H54 (cell line): Measurements from ENCODE around the gene AQP5.

ENCODE experiments used
- DNase-seq: peaks from one replicate; pipeline ENCODE4 v3.0.0; 2011; ENCODE audit warnings: low spot score, mixed read lengths; ENCODE audit not compliant: insufficient read length
- FAIRE-seq: peaks from 3 replicates; lab custom pipeline; 2011; peaks lifted over from hg19 to GRCh38; lab: Jason Lieb, UNC
- POLR2A ChIP-seq: IDR thresholded peaks from 2 replicates; pipeline ENCODE4 v1.6.1; 2011; ENCODE audit warnings: low read depth, mild to moderate bottlenecking, low read length

AQP5 gene

DNA sequence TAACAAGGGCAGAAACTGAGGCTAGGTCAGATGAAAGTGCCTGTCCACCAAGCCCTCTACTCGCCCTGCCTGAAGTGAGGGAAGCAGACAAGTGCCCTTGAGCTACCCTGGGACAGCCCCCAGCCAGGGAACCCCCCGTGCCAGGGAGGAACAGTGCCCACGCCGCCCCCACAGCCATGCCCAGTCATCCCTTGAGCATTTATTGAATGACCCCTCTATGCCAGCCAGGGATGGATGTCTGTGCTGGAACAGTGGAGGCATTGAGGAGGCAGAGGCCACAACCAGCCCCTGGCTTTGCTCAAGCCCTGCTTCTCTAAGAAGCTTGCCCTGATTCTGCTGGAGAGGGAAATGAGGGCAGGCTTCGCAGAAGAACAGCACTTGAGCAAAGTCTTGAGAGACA is 7.4 kb downstream of the AQP5 start:
- no peak for TF ChIP-seq POLR2A
- DNase-seq (no peak), FAIRE-seq (no peak)

DNA sequence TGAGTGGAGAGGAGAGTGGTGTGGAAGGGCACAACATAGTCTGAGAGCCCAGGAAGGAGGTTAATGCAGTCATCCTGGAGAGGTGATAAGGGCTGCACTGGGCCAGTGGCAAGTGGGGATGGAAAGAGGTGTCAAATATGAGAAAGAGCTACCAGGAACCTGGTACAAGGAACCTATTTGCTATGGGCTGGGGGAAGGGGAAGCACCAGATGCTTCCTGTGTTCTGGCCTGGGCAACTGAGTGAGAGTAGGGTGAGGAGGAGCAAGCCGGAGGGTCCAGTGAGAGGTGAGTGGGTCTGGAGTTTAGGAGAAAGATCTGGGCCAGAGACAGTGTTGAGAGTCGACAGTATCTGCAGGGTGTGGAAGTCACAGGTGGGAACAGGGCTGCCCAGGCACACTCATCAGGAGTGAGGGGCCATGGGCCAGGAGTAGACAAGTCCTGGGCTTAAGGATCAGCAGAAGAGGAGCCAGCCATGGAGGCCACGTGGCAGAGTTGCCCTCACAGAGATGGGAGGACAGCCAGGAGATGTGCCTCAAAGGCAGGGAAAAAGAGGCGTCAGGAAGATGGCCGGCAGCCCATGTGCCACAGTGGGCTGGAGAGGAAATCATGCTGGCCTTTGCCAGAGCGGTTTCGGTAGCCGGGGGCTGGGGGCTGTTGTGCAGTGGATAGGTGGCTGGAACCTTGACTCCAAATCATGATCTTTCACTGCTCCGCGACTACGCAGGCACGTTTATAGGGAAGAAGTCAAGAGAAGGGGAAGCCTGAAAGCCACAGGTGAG is 8.2 kb downstream of the AQP5 start:
- TF ChIP-seq POLR2A, result no peak
- FAIRE-seq, result no peak
- no peak for DNase-seq

DNA sequence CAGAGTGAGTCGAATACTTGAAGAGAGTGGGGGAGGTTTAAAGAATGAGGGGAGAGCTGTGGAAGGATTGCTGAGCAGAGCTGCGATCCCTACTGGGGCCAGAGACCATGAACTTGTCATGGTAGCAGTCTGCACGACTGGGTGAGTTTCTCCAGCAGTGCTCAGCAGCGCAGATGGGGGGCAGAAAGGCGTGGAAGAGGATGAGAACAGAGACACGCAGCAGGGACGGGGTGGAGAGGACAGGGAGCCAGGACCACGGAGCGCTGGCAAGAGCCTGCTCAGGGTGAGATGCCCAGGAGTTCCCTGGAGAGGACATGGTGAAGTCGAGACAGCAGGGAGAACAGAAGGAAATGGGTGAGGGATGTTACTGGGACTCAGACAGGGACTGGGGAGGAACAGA is 9.0 kb downstream of the AQP5 start:
- DNase-seq (no peak), FAIRE-seq (no peak)
- no peak for TF ChIP-seq POLR2A

DNA sequence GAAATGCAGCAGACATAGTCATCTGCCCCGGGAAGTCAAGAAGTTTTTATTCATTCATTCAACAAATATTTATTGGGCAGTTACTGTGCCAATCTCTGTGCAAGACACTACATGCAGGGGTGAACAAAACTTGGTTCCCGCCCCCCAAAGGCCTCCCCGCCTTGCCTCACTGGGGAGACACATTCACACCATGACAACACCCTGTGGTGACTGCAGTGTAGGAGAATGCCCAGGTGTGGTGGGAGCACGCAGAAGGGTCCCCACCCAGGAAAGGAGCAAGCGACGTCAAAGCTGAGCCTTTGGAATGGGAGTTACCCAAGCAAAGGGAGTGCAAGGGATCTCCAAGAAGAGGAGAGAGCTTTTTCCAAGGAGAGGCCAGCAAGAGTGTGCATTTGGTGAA is 9.5 kb downstream of the AQP5 start:
- DNase-seq (no peak), FAIRE-seq (no peak)
- no peak for TF ChIP-seq POLR2A

DNA sequence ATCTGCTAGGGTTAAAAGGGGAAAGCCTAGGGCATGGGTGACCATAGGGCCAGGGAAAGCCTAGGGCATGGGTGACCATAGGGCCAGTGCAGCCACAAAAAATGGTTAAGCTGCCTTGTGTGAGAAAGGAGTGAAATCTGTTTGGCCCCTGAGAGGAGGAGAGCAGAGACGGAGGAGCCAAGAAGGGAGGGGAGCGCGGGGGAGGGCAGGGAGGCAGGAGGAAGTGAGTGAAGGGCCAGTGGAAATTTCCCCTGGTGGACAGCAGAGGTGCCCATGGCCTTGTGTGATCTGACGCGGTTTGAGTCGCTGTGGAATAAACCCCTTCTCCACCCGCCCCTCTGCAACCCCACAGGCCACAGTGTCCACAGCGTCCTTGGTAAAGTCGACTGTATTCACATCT is 10.5 kb downstream of the AQP5 start:
- TF ChIP-seq POLR2A, result no peak
- FAIRE-seq (no peak), DNase-seq (no peak)

DNA sequence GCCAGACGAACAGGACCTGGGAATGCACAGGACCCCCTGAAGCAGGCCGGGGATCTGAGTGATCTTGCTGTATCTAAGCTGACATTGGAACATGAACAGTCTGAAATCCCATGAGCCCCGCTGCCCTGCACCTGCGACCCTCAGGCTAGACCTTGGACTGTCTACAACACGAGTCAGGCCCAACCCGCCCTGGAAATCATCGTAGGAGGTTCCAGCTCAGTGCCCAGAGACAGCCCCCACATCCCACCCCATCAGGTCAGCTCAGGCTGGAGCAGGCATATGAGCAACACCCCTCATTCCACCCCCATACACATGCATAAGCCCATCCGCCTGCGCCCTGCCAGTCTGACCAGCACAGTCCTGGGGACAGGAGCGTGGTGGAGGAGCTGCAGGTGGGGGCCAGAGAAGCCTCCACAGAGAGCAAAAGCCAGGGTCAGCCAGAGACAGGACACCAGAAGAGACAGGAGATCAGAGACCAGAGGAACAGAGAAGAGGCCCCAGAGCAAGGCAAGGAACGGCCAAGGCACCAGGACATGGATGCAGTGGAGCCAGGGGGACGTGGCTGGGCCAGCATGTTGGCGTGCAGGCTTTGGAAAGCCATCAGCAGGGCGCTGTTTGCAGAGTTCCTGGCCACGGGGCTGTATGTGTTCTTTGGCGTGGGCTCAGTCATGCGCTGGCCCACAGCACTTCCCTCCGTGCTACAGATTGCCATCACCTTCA is 11.1 kb downstream of the AQP5 start, which contains the start of gene AQP6:
AQP6 (plus strand) TSS at position 307 of the 720 bp plus-strand sequence; CDS start at position 534, 227 bp downstream.
- no peak for TF ChIP-seq POLR2A
- FAIRE-seq (no peak), DNase-seq (no peak)

DNA sequence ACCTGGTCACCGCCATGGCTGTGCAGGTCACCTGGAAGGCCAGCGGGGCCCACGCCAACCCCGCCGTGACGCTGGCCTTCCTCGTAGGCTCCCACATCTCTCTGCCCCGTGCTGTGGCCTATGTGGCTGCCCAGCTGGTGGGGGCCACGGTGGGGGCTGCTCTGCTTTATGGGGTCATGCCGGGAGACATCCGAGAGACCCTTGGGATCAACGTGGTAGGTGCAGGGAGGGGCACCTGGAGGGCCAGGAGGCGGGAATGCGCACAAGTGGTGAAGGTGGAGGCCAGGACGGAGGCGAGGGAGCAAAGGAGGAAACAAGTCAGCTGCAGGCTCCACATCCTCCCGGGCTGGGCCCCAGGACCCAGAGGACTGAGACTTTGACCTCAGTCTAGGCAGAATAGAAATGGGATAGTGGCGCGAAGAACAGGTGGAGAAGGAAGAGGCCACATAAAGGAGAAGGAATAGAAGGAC is 11.7 kb downstream of the AQP5 start:
- DNase-seq (no peak), FAIRE-seq (no peak)
- TF ChIP-seq POLR2A, result no peak

DNA sequence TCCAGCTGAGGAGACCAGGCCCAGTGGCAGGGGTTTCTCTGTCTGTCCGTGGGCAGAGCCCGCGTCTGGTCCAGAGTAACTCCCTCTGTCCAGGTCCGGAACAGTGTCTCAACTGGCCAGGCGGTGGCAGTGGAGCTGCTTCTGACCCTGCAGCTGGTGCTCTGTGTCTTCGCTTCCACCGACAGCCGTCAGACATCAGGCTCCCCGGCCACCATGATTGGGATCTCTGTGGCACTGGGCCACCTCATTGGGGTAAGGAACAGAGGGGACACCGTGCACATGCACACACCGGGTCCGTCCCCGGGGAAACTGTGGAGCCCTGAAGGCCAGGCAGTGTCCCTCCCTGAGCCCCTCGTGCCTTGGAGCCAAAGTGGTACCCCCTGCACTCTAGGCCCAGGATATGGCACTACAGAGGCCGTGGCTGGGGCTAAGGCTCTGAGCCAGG is 12.6 kb downstream of the AQP5 start:
- DNase-seq (no peak), FAIRE-seq (no peak)
- TF ChIP-seq POLR2A, result no peak

DNA sequence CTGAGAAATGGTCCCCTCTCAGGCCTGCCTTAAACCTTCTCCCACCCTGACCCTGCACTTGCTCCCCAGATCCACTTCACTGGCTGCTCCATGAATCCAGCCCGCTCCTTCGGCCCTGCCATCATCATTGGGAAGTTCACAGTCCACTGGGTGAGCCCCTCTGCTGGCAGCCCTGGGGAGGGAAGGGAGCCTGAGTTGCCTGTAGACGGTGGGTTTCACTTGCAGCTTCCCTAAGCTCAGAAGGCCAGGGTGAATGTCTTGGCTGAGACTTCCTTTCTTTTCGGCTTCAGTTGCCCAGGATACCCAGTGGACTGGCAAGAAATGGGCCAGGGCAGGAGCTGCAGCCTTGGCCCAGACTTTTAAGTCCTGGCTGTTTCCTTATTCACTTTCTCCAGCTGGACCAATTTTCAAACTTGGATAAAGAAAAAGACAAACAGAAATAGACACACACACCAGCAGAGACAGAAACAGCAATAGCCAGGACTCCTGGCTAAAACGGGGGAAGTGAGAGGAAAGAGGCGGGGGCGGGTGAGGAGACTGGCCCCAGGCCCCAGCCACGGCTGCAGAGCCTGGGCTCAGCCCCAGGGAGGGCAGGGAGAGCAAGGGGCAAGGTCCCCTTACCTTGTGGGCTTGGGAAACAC is 13.1 kb downstream of the AQP5 start:
- no peak for TF ChIP-seq POLR2A
- DNase-seq, result no peak
- no peak for FAIRE-seq

DNA sequence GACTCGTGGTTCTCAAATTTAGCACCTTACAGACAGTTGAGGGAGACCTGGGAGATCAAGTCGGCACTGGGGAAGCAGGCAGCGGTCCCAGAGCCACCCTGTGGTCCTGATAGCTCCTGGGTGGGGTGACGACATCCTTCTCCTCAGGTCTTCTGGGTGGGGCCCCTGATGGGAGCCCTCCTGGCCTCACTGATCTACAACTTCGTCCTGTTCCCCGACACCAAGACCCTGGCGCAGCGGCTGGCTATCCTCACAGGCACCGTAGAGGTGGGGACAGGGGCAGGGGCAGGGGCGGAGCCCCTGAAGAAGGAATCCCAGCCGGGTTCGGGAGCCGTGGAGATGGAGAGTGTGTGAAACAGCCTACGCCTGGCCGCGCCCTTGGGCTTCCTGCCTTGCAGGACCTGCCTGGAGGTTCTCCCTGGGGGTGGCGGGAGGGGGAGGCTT is 13.7 kb downstream of the AQP5 start:
- TF ChIP-seq POLR2A, result no peak
- no peak for FAIRE-seq
- DNase-seq, result no peak

DNA sequence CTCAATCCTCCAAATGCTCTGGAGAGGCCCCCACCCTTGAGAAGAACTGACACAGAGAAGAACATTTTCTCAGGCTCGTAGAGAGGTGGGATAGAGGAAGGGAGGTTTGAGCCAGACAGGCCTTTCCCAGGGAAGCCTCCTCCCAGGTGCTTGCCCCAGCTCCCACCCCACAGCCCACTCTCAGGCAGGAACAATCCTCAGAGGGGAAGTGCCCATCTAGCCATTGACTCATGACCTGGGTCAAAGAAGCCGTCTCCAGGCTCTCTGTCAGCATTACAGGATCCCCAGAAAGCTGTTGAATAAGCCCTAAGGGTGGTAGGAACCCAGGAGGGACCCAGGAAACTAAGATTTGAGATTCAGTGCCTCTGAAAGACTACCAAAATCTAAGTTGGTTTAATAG is 14.9 kb downstream of the AQP5 start:
- DNase-seq (no peak), FAIRE-seq (no peak)
- no peak for TF ChIP-seq POLR2A

DNA sequence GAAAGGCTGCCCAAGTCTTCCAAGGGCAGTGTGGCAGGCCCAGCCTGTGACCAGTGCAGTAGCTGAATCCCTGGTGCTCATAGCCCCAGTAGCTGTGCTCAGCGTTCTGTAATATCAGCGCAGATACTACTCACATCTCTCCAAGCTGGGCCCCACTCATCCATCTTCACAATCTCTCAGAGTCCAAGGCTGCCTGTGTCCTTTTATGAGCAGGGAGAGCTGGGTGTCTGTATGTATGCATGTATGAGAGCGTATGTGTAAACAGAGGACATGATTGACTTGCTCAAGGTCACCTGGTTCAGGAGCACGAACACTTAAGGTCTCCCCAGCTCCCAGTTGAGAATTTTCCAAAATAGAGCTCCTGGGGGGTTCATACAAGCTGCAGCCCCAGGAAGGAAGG is 16.5 kb downstream of the AQP5 start:
- no peak for TF ChIP-seq POLR2A
- DNase-seq (no peak), FAIRE-seq (no peak)

DNA sequence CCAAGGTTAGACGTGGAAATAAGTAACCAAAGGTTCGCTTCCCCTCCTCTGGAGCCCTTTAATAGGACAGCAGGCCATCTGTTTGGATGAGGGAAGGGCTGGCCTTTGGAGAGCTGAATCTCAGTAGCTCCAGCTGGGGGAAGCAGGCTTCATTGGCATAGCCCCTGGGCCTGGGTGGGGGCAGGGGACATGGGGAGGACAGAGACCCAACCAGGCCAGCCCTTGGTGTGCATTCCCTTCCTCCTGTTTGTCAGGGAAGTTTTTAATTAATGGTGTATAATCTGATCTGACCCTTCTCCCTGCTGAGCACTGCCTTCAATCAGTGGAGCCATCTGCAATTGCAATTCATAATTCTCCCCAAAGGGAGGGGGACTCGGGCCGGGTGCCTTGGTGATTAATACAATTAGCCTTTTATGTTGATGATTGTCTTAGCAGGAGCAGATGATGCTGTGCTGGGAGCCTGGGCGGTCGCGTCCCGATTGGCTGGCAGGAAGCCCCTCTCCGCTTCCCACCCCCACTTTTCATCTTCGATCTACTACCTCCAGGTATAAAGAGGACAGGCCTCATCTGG is 17.4 kb downstream of the AQP5 start:
- TF ChIP-seq POLR2A, result no peak
- FAIRE-seq (no peak), DNase-seq (no peak)

DNA sequence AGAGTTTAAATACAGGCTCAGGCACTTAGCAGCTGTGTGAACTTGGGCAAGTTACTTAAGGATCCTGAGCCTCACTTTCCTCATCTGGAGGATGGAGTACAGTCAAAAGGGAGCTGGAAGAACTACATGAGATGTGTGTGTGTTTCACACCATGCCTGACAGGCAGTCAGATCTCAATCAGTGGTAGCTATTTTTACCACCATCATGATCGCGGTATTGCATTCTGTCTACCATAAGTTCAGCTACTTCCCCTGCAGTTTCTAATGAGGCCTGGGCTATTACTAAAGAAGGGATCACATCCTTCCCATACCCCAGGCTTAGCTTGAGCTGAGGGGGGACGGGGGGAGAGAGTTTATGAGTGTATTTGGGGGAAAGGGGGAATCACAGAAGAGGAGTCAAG is 18.1 kb downstream of the AQP5 start:
- no peak for FAIRE-seq
- no peak for TF ChIP-seq POLR2A

More for the DNA sequence above, 18.1 kb downstream of the AQP5 start:
- DNase-seq, result no peak
